GM10266 (cell line): ENCODE measurements around the gene PTCD1.

Source experiments
- DNase-seq: peaks from one replicate; pipeline ENCODE4 v3.0.0; 2012; ENCODE audit errors: extremely low spot score
- TF ChIP-seq, protein P1 (sequence below): IDR thresholded peaks from 2 replicates; pipeline ENCODE4 v1.5.1; 2012; ENCODE audit warnings: mild to moderate bottlenecking, low read depth; ENCODE audit not compliant: control insufficient read depth, insufficient read depth; ENCODE audit errors: missing control alignments

Gene PTCD1

DNA sequence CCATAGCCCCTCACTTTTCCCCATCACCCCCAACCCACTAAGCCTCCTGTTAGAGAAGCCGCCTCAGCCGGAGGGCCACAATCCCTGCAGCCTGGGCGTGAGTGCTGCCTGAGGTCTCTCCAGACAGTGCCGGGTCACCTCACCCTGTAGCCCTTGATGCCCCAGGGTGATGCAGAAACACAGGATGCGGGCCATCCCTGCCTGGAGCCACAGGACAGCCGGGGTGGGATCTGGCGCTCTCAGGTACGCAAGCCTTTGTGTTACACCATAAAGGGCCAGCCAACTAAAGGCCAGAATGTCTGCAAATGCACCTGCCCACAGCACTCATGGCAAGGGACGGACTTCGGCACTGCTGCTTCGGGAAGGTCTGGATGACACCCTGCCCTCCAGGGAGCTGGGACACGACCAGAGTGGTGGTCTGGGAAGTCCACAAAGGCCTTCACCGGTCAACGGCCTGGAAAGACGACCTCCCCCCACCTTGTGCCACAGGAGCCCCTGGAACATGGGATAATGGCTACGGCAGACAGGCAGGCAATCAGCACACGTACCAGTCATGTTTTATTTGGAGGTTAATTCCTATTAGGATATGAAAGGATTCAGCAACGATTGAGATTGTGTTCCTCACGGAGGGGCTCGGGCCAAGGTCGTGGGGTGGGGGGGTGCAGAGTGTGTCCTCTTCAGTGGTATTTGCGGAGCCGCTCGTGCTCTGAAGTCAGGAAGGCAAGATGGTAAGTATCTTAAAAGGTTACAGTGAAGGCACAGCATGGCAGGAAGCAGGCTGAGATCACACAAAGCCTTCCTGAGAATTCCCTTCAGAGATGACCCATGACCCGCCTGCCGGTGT, 19.3 kb upstream of the PTCD1 start:
- no peak for DNase-seq
- TF ChIP-seq, protein P1, sequence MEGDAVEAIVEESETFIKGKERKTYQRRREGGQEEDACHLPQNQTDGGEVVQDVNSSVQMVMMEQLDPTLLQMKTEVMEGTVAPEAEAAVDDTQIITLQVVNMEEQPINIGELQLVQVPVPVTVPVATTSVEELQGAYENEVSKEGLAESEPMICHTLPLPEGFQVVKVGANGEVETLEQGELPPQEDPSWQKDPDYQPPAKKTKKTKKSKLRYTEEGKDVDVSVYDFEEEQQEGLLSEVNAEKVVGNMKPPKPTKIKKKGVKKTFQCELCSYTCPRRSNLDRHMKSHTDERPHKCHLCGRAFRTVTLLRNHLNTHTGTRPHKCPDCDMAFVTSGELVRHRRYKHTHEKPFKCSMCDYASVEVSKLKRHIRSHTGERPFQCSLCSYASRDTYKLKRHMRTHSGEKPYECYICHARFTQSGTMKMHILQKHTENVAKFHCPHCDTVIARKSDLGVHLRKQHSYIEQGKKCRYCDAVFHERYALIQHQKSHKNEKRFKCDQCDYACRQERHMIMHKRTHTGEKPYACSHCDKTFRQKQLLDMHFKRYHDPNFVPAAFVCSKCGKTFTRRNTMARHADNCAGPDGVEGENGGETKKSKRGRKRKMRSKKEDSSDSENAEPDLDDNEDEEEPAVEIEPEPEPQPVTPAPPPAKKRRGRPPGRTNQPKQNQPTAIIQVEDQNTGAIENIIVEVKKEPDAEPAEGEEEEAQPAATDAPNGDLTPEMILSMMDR: no peak

DNA sequence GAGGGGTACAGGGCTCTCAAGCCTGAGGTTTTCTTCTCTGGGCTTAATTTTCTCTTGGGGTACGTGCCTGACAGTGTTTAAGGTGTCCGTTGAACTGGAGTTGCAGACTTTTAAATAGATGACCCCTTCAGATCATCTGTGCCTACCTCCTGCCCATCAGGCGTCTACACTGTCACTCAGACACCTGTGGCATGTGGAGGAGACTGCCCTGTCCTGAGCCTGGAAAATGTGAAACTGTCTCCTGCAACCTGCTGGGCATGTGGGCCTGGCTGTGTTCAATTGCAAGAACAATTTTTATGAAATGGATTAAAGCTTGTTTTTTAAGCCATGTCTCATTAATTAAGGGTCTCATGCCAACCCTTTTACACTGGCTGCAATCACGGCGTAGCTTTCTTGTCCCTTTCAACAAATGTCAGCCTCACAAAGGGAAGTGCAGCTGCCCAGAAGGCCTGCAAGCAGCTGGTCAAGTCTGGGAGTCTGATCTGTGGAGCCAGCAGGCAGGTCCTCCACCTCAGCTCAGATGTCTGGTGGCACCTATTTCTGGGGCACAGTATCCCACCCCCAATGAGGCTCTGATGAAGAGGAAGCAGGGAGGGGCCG, 18.6 kb upstream of the PTCD1 start:
- no peak for DNase-seq
- TF ChIP-seq, protein P1: no peak

GRCh38 chr7:99456288-99456687, 17.7 kb upstream of the PTCD1 start:
- DNase-seq: no peak
- TF ChIP-seq, protein P1: no peak

DNA sequence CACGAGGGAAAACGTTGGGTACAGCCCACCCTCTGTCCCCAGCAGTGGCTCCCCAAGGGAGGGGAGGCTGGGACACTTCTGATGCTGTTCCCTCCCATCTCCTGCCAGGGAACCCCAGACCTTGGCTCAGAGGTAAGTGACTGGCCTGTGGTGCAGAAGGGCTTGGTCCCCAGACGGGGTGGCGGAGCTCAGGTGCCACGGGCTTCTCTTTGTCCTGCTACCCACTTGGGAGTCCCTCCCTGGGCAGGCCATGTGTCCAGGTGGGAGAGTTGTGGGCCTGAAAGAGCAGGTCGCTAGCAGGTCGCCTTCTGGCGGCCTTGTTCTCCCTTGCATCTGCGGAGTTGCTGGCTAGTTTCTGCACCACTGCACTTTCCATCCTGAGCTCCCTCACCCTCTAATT, 17.3 kb upstream of the PTCD1 start:
- TF ChIP-seq, protein P1: no peak
- no peak for DNase-seq

DNA sequence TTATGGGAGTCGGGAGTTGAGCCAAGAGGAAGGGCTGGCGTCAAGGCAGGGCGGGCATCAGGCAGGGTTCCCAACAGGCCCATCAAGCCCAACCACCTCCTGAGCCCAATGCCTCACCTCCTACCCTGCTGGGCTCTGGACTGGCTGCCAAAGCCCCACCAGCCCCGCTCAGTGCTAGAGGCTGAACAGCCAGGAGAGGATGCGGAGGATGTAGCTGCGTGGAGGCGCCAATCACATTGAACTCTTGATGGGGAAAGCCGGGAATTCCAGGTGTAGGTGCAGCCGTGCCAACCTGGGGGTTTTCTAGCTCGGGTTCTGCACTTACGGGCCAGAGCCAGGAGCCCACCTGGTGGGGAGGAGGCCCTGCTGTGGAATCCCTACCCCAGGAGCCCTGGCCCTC, 14.5 kb upstream of the PTCD1 start:
- no peak for DNase-seq
- TF ChIP-seq, protein P1: no peak

- TF ChIP-seq, protein P1: no peak
Measured at GRCh38 chr7:99452541-99452940, 13.9 kb upstream of the PTCD1 start.

GRCh38 chr7:99451936-99452335, 13.3 kb upstream of the PTCD1 start:
- DNase-seq: no peak
- TF ChIP-seq, protein P1: no peak

More at GRCh38 chr7:99452541-99452940, 13.9 kb upstream of the PTCD1 start:
- no peak for DNase-seq
